GM12891 (cell line): ENCODE measurements around the gene NUP155.

ENCODE experiments used
- PAX5 ChIP-seq: IDR thresholded peaks from 2 replicates; pipeline ENCODE4 v1.6.1; 2011; ENCODE audit warnings: low read length, moderate library complexity, mild to moderate bottlenecking; ENCODE audit not compliant: insufficient read depth, severe bottlenecking
- POLR2A ChIP-seq: IDR thresholded peaks from 2 replicates; pipeline ENCODE4 v1.6.1; 2011; ENCODE audit warnings: low read depth, low read length, control low read depth
- POLR2AphosphoS5 ChIP-seq: IDR thresholded peaks from 2 replicates; pipeline ENCODE4 v1.6.1; 2011; ENCODE audit warnings: low read depth, low read length, control low read depth
- SPI1 ChIP-seq: IDR thresholded peaks from 2 replicates; pipeline ENCODE4 v1.6.1; 2011; ENCODE audit warnings: low read depth, low read length, control low read depth

DNA sequence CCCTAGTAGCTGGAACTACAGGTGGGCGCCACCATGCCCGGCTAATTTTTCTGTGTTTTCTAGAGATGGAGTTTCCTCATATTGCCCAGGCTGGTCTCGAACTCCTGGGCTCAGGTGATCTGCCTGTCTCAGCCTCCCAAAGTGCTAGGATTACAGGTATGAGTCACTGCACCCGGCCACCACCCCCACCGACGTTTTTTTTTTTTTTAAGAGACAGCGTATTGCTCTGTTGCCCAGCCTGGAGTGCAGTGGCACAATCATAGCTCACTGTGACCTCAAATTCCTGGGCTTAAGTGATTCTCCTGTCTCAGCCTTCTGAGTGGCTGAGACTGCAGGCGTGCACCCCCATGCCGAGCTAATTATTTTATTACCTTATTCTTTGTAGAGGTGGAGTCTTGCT is 46.4 kb upstream of the NUP155 start:
- no peak for TF ChIP-seq POLR2AphosphoS5
- TF ChIP-seq POLR2A, result no peak
- no peak for TF ChIP-seq SPI1
- no peak for TF ChIP-seq PAX5
